ENCODE results near the gene CHPT1. TPM values are rescaled to one million over a fixed set of nuclear protein-coding genes. Genes with fewer than 3 reads are reported as not detected.

CHPT1 gene
- total and polyA plus RNA-seq, 2 experiments from 2014 or later: 22.2 to 23.0 TPM

DNA sequence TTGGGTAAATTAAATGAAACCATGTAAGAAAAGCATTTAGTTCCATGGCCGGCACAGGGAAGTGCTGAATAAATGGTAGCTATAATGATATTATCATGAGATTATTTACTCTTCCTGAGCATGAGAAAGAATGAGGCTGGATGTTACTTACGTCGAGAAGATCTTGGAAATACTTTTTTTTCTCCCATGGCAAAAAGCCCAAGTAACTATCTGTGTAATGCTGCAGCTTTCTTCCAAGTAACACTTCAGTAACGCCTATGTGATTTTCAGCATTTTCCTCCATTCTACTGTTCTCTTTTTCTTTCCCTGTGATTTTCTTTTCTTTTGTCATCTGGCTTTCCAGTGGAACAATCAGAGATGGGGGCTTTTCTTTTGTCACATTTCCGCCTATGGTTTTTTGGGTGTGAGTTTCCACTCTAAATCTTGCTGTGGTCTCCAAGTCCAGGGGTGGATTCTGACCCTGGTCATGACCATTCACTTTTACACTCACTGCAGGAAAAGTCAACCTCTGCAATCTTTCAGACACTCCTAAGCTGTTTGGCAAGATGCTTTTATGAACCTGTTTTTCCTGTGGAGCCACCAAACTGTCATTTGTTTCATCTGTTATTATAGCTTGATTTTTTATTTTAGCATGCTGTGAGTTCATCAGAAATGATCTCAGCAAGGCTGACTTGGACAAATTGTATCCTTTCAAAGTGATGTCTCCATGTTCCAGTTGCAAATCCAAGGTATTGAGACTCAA, 66.8 kb downstream of the CHPT1 start (continued):
- TF ChIP-seq, protein P1, sequence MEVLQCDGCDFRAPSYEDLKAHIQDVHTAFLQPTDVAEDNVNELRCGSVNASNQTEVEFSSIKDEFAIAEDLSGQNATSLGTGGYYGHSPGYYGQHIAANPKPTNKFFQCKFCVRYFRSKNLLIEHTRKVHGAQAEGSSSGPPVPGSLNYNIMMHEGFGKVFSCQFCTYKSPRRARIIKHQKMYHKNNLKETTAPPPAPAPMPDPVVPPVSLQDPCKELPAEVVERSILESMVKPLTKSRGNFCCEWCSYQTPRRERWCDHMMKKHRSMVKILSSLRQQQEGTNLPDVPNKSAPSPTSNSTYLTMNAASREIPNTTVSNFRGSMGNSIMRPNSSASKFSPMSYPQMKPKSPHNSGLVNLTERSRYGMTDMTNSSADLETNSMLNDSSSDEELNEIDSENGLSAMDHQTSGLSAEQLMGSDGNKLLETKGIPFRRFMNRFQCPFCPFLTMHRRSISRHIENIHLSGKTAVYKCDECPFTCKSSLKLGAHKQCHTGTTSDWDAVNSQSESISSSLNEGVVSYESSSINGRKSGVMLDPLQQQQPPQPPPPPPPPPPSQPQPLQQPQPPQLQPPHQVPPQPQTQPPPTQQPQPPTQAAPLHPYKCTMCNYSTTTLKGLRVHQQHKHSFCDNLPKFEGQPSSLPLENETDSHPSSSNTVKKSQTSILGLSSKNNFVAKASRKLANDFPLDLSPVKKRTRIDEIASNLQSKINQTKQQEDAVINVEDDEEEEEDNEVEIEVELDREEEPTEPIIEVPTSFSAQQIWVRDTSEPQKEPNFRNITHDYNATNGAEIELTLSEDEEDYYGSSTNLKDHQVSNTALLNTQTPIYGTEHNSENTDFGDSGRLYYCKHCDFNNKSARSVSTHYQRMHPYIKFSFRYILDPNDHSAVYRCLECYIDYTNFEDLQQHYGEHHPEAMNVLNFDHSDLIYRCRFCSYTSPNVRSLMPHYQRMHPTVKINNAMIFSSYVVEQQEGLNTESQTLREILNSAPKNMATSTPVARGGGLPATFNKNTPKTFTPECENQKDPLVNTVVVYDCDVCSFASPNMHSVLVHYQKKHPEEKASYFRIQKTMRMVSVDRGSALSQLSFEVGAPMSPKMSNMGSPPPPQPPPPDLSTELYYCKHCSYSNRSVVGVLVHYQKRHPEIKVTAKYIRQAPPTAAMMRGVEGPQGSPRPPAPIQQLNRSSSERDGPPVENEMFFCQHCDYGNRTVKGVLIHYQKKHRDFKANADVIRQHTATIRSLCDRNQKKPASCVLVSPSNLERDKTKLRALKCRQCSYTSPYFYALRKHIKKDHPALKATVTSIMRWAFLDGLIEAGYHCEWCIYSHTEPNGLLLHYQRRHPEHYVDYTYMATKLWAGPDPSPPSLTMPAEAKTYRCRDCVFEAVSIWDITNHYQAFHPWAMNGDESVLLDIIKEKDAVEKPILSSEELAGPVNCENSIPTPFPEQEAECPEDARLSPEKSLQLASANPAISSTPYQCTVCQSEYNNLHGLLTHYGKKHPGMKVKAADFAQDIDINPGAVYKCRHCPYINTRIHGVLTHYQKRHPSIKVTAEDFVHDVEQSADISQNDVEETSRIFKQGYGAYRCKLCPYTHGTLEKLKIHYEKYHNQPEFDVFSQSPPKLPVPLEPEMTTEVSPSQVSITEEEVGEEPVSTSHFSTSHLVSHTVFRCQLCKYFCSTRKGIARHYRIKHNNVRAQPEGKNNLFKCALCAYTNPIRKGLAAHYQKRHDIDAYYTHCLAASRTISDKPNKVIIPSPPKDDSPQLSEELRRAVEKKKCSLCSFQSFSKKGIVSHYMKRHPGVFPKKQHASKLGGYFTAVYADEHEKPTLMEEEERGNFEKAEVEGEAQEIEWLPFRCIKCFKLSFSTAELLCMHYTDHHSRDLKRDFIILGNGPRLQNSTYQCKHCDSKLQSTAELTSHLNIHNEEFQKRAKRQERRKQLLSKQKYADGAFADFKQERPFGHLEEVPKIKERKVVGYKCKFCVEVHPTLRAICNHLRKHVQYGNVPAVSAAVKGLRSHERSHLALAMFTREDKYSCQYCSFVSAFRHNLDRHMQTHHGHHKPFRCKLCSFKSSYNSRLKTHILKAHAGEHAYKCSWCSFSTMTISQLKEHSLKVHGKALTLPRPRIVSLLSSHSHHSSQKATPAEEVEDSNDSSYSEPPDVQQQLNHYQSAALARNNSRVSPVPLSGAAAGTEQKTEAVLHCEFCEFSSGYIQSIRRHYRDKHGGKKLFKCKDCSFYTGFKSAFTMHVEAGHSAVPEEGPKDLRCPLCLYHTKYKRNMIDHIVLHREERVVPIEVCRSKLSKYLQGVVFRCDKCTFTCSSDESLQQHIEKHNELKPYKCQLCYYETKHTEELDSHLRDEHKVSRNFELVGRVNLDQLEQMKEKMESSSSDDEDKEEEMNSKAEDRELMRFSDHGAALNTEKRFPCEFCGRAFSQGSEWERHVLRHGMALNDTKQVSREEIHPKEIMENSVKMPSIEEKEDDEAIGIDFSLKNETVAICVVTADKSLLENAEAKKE (CRISPR knock-in tag; IDR thresholded peaks at IDR 0.05): no peak
- no peak for TF ChIP-seq STAT1 (IDR thresholded peaks at IDR 0.05; ENCODE audit: unreplicated experiment)

- no peak for DNase-seq (ENCODE audit: low spot score)
- Histone ChIP-seq H3F3A (replicated peaks; ENCODE audit: low read depth) (no peaks in the 10 kb centered on the region), H3K79me2 (replicated peaks; ENCODE audit: insufficient read depth) (no peaks in the 10 kb centered on the region), H3K4me2 (no peak overlapping the region), H3K4me1 (ENCODE audit: insufficient read depth) (no peaks in the 10 kb centered on the region), H2AFZ (no peak overlapping the region), H3K36me3 (ENCODE audit: insufficient read depth) (peaks cover 31% of the 10 kb centered on the region), H3K4me3 (no peak overlapping the region), H3K9me2 (ENCODE audit: insufficient read depth) (no peaks in the 10 kb centered on the region), H3K27me3 (ENCODE audit: insufficient read depth) (no peaks in the 10 kb centered on the region), H4K20me1 (replicated peaks; ENCODE audit: insufficient read depth) (no peaks in the 10 kb centered on the region; the same call in 1 of the 2 replicates), H3K27ac (ENCODE audit: low read depth) (no peak overlapping the region)
- Mint-ChIP-seq H3K4me1 (no peaks in the 10 kb centered on the region; the same call in 2 of the 3 replicates), H3K36me3 (ENCODE audit: low read depth) (peaks cover 29% of the 10 kb centered on the region; the same call in 2 of the 3 replicates), H3K27me3 (ENCODE audit: insufficient read depth, low read depth, poor library complexity) (peaks cover 3% of the 10 kb centered on the region), H3K27ac (no peak overlapping the region), H3K9me3 (no peaks in the 10 kb centered on the region), H3K4me3 (no peak overlapping the region)
- TF ChIP-seq, protein P2, sequence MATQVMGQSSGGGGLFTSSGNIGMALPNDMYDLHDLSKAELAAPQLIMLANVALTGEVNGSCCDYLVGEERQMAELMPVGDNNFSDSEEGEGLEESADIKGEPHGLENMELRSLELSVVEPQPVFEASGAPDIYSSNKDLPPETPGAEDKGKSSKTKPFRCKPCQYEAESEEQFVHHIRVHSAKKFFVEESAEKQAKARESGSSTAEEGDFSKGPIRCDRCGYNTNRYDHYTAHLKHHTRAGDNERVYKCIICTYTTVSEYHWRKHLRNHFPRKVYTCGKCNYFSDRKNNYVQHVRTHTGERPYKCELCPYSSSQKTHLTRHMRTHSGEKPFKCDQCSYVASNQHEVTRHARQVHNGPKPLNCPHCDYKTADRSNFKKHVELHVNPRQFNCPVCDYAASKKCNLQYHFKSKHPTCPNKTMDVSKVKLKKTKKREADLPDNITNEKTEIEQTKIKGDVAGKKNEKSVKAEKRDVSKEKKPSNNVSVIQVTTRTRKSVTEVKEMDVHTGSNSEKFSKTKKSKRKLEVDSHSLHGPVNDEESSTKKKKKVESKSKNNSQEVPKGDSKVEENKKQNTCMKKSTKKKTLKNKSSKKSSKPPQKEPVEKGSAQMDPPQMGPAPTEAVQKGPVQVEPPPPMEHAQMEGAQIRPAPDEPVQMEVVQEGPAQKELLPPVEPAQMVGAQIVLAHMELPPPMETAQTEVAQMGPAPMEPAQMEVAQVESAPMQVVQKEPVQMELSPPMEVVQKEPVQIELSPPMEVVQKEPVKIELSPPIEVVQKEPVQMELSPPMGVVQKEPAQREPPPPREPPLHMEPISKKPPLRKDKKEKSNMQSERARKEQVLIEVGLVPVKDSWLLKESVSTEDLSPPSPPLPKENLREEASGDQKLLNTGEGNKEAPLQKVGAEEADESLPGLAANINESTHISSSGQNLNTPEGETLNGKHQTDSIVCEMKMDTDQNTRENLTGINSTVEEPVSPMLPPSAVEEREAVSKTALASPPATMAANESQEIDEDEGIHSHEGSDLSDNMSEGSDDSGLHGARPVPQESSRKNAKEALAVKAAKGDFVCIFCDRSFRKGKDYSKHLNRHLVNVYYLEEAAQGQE (IDR thresholded peaks at IDR 0.05; ENCODE audit: unreplicated experiment): no peak
- TF ChIP-seq JUNB (IDR thresholded peaks at IDR 0.05; ENCODE audit: unreplicated experiment) (no peak), NANOG (IDR thresholded peaks at IDR 0.05; ENCODE audit: borderline replicate concordance) (no peak), ETS1 (IDR thresholded peaks at IDR 0.05) (no peak)
- TF ChIP-seq, protein P3, sequence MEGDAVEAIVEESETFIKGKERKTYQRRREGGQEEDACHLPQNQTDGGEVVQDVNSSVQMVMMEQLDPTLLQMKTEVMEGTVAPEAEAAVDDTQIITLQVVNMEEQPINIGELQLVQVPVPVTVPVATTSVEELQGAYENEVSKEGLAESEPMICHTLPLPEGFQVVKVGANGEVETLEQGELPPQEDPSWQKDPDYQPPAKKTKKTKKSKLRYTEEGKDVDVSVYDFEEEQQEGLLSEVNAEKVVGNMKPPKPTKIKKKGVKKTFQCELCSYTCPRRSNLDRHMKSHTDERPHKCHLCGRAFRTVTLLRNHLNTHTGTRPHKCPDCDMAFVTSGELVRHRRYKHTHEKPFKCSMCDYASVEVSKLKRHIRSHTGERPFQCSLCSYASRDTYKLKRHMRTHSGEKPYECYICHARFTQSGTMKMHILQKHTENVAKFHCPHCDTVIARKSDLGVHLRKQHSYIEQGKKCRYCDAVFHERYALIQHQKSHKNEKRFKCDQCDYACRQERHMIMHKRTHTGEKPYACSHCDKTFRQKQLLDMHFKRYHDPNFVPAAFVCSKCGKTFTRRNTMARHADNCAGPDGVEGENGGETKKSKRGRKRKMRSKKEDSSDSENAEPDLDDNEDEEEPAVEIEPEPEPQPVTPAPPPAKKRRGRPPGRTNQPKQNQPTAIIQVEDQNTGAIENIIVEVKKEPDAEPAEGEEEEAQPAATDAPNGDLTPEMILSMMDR (conservative IDR thresholded peaks at IDR 0.05; ENCODE audit: low read depth in 2 of 2): peak in 1 of 2 experiments; percentile 13; a peak in 1 of 4 replicates
- ATAC-seq: no peak
Observed at GRCh38 chr12:101767537-101767936, 70.1 kb downstream of the CHPT1 start.
